Measurements from ENCODE around the gene REPIN1.

- TF ChIP-seq CTCF (conservative IDR thresholded peaks at IDR 0.05; ENCODE audit: low read depth, low read length) (no peak), EZH2 (IDR thresholded peaks at IDR 0.05; ENCODE audit: borderline replicate concordance, low read depth, low read length, poor library complexity, severe bottlenecking) (no peak)
Measured at GRCh38 chr7:150398108-150398964, 29.7 kb downstream of the REPIN1 start.

Measured in A673 (cell line).